Heart right ventricle (tissue), 16 donors: ENCODE measurements around the gene NDRG4. TPM values are rescaled to one million over a fixed set of nuclear protein-coding genes. Genes with fewer than 3 reads are reported as not detected.

ENCODE experiments used
- ATAC-seq, 8 donors: fragments of 200-7000 bp; cut with Tn5 transposase; one replicate each; pipeline ENCODE4 v1.9.1; 2020; ENCODE audit warnings: mild to moderate bottlenecking in 8 of 8, moderate library complexity in 8 of 8, moderate number of reproducible peaks in 1 of 8
- DNase-seq, 2 donors: peaks; one replicate each; pipeline ENCODE4 v3.0.0-alpha.2; 2020
- H3K27ac ChIP-seq, 10 donors: fragments of 200-600 bp; sonication (generic) in 2 of 10; one replicate each; pipeline versions ENCODE4 v1.5.0 to v1.8.0; 2020 to 2022; ENCODE audit warnings: mild to moderate bottlenecking in 3 of 10
- H3K27me3 ChIP-seq, 7 donors: fragments of 200-600 bp; one replicate each; pipeline ENCODE4 v1.8.0; 2021 to 2022; ENCODE audit warnings: mild to moderate bottlenecking in 2 of 7
- H3K36me3 ChIP-seq, 9 donors: fragments of 200-600 bp; sonication (generic) in 1 of 9; one replicate each; pipeline versions ENCODE4 v1.5.0 to v1.8.0; 2020 to 2022; ENCODE audit warnings: mild to moderate bottlenecking in 2 of 9
- H3K4me1 ChIP-seq, 9 donors: fragments of 200-600 bp; sonication (generic) in 1 of 9; one replicate each; pipeline versions ENCODE4 v1.5.0 to v1.8.0; 2020 to 2022; ENCODE audit warnings: mild to moderate bottlenecking in 4 of 9
- H3K4me3 ChIP-seq, 10 donors: fragments of 200-600 bp; sonication (generic) in 2 of 10; one replicate each; pipeline versions ENCODE4 v1.5.0 to v1.8.0; 2020 to 2022; ENCODE audit warnings: mild to moderate bottlenecking in 7 of 10, moderate library complexity in 2 of 10
- H3K9me3 ChIP-seq, 11 donors: fragments of 200-600 bp in 10 of 11; sonication (generic) in 2 of 11; one replicate each; pipeline versions ENCODE4 v1.5.0 to v1.8.0; 2013 to 2022; ENCODE audit warnings: mild to moderate bottlenecking in 2 of 11, control low read depth in 1 of 11, moderate library complexity in 1 of 11
- WGBS, 2 donors: extraction: QIAGEN DNeasy Blood & Tissue Kit; methylation state at CpG; one replicate each; pipeline ENCODE4 v1.1.7; 2013; ENCODE audit warnings: inconsistent platforms in 1 of 2; 5-methylcytosine and 5-hydroxymethylcytosine counted together
- intact Hi-C, 10 donors: fragments of 100-400 bp; cut with DNase I; formaldehyde crosslinking; loops; one replicate each; pipeline versions ENCODE4 v1.11.1 to v1.14.2; 2022
- polyA plus RNA-seq, 2 donors: library from polyadenylated mRNA; stranded (reverse); fragments of 200-250 nt; gene quantifications; one replicate each; pipeline ENCODE4 v1.2.3, GENCODE V29; 2013
- total RNA-seq, 10 donors: library from RNA; stranded (reverse); fragmentation: NEBNext Ultra II Directional in 3 of 10; extraction: Animal tissue kit (Norgen Biotek cat#: 25700) in 3 of 10; gene quantifications; one replicate each; pipeline versions ENCODE4 v1.2.1 to v1.2.4, GENCODE V29; 2021 to 2023
- TF ChIP-seq, protein P1 (sequence below), 9 donors: fragments of 200-600 bp; sonication (generic) in 2 of 9; IDR thresholded peaks; one replicate each; pipeline versions ENCODE4 v1.5.0 to v1.8.0; 2021 to 2022; ENCODE audit warnings: antibody characterized with exemption in 9 of 9, mild to moderate bottlenecking in 5 of 9, moderate library complexity in 1 of 9
- donor health status: Arrhythmogenic right ventricular cardiomyopathy.
- donor health status: ischemic (EF 13 %, LVEDD 7.1; RV severe dilation, severe dysfunction).
- donor health status: healthy with polysubstance abuse.
- donor health status: DM: no; HTN: yes; CAD: no.
- donor health status: DM: no; HTN: no; CAD: no.
- donor health status: ischemic (EF 25% LVEDD 6.9; RV normal size, moderate dysfunction).
- donor health status: ischemic (EF 25% LVEDD 5.7; RV mildly dilated, moderate dysfunction).
- donor health status: healthy.
- donor health status: DM: yes; HTN: yes; CAD: no.
- donor health status: Ischemic cardiomyopathy.
- donor health status: ischemic (EF 35%, LVEDD 5.7; RV mildly dilated, moderate dysfunction).
- donor health status: nonischemic (EF 11% LVEDD 7.7; RV severe dilation, severe dysfunction).
- donor health status: DM: yes; HTN: yes; CAD: no.
- donor health status: PGD.
- donor health status: ischemic (EF 29% LVEDD 5.4; RV normal size, mild dysfunction).
- donor health status: nonischemic (EF 23%, LVEDD 6.1; RV moderate dilation, normal function).

Gene NDRG4
- total and polyA plus RNA-seq, 12 donors, result 286 to 821 (median 539) TPM

DNA sequence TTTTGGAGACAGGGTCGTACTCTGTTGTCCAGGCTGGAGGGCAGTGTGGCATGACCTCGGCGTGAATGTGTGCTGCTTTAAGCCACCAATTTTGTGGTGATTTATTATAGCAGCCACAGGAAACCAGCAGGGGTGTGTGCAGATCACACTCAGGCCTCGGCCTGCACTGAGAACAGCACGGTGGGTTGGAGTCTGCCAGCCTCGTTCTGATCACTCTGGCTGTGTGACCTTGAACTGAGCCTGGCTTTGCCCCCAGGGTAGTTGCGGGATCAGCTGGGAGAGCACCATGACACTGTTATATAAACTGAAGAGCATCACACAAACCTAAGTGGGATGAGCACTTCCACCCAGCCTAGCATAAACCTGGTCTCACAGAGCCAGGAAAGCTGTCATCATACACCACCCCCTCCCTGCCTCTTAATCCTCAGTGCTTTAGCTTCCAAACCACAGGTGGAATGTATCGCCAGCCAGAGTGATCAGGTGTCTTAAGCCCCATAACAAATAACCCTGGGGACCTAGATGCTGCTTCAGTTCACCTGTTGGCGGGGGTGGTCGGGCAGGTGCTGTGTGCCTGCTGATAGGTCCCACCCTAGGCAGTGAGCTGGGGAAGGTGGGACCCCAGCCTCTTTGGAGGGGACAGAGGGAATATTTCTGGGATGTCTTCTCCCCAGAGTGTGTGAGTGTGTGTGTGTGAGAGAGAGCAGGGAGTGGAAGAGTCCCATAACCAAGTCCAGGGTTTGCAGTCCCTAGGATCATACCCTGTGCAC, 28.6 kb upstream of the NDRG4 start:
- Histone ChIP-seq H3K4me3 (no peak overlapping the region), H3K4me1 (peaks cover 14 to 100% (median 88%) of the 10 kb centered on the region in 9 donors)
- intact Hi-C loops, result loop anchor here in 1 of 10 donors (5.0 kb wide), 1 partner anchor 129 kb away; no protein-coding TSS in a partner anchor

DNA sequence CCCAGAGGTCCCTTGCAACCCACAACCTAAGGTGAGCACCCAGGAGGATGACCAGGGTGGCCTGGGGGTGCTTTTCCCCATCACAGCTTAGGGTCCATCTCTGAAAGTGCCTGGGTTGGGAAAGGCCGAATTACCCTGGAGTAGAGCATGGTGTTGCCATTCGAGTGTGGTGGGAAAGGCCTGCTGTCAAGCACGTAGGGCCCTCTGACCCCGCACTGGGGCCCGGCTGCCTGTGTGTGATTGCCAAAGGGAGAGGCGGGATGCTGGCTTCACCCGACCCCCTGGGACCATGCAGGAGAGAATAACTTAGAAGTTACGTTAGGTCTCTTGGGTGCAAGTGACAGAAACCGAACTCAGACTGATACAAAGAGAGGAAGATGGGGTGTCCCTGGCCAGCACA, 27.7 kb upstream of the NDRG4 start:
- H3K27ac ChIP-seq, result peak overlapping the region in 9 of 10 donors; percentile 30 to 89 (median 72)

More for the DNA sequence above, 28.6 kb upstream of the NDRG4 start:
- ATAC-seq (peak; percentile 14 to 61 (median 32)), DNase-seq (no peak)
- Histone ChIP-seq H3K27me3 (peaks cover 0 to 23% (median under 1%) of the 10 kb centered on the region in 7 donors), H3K36me3 (peaks cover 0 to 2% (median 0%) of the 10 kb centered on the region in 9 donors), H3K27ac (peak overlapping the region in 9 of 10 donors; percentile 30 to 89 (median 72)), H3K9me3 (no peaks in the 10 kb centered on the region)
- TF ChIP-seq, protein P1, sequence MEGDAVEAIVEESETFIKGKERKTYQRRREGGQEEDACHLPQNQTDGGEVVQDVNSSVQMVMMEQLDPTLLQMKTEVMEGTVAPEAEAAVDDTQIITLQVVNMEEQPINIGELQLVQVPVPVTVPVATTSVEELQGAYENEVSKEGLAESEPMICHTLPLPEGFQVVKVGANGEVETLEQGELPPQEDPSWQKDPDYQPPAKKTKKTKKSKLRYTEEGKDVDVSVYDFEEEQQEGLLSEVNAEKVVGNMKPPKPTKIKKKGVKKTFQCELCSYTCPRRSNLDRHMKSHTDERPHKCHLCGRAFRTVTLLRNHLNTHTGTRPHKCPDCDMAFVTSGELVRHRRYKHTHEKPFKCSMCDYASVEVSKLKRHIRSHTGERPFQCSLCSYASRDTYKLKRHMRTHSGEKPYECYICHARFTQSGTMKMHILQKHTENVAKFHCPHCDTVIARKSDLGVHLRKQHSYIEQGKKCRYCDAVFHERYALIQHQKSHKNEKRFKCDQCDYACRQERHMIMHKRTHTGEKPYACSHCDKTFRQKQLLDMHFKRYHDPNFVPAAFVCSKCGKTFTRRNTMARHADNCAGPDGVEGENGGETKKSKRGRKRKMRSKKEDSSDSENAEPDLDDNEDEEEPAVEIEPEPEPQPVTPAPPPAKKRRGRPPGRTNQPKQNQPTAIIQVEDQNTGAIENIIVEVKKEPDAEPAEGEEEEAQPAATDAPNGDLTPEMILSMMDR (IDR thresholded peaks at IDR 0.05), result no peak
- WGBS, 2 donors, result 50 to 54% methylated on average over 10 of the region's 10 CpGs

GRCh38 chr16:58472827-58473226, 27.1 kb upstream of the NDRG4 start:
- no peak for DNase-seq
- intact Hi-C loops, result loop anchor here in 1 of 10 donors (5.0 kb wide), 1 partner anchor 131 kb away; no protein-coding TSS in a partner anchor
- Histone ChIP-seq H3K27me3 (peaks cover 0 to 8% (median 0%) of the 10 kb centered on the region in 7 donors), H3K4me3 (no peak overlapping the region), H3K9me3 (no peaks in the 10 kb centered on the region), H3K4me1 (peaks cover 14 to 100% (median 89%) of the 10 kb centered on the region in 9 donors), H3K36me3 (no peaks in the 10 kb centered on the region), H3K27ac (peak overlapping the region in 9 of 10 donors; percentile 30 to 89 (median 72))
- 85 to 88% methylated on average over 3 of the region's 3 CpGs for WGBS, 2 donors
- ATAC-seq, result no peak
- TF ChIP-seq, protein P1 (IDR thresholded peaks at IDR 0.05), result no peak

More for the DNA sequence above, 27.7 kb upstream of the NDRG4 start:
- 68 to 69% methylated on average over 9 of the region's 9 CpGs for WGBS, 2 donors
- peak in 2 of 8 donors; percentile 3 to 7 for ATAC-seq
- DNase-seq, result no peak
- no peaks in the 10 kb centered on the region for H3K9me3 ChIP-seq
- H3K36me3 ChIP-seq, result peaks cover 0 to under 1% (median 0%) of the 10 kb centered on the region in 9 donors
- no peak overlapping the region for H3K4me3 ChIP-seq
- peaks cover 14 to 100% (median 87%) of the 10 kb centered on the region in 9 donors for H3K4me1 ChIP-seq
- peaks cover 0 to 14% (median 0%) of the 10 kb centered on the region in 7 donors for H3K27me3 ChIP-seq
- TF ChIP-seq, protein P1 (IDR thresholded peaks at IDR 0.05), result no peak
- intact Hi-C loops, result loop anchor here in 1 of 10 donors (5.0 kb wide), 1 partner anchor 130 kb away; no protein-coding TSS in a partner anchor

GRCh38 chr16:58474296-58474695, 25.6 kb upstream of the NDRG4 start:
- intact Hi-C loops, result loop anchor here in 1 of 10 donors (5.0 kb wide), 1 partner anchor 132 kb away; no protein-coding TSS in a partner anchor
- ATAC-seq, result peak in 3 of 8 donors; percentile 8 to 36 (median 28)

More at GRCh38 chr16:58474296-58474695, 25.6 kb upstream of the NDRG4 start:
- peaks cover 14 to 93% (median 81%) of the 10 kb centered on the region in 9 donors for H3K4me1 ChIP-seq
- H3K9me3 ChIP-seq, result no peaks in the 10 kb centered on the region
- DNase-seq, result no peak
- no peak overlapping the region for H3K4me3 ChIP-seq
- peaks cover 0 to 4% (median 0%) of the 10 kb centered on the region in 9 donors for H3K36me3 ChIP-seq
- WGBS, 2 donors, result 39 to 49% methylated on average over 10 of the region's 10 CpGs
- peaks cover 0 to 4% (median 0%) of the 10 kb centered on the region in 7 donors for H3K27me3 ChIP-seq
- H3K27ac ChIP-seq, result peak overlapping the region in 9 of 10 donors; percentile 47 to 89 (median 72)
- TF ChIP-seq, protein P1 (IDR thresholded peaks at IDR 0.05), result no peak
